ENCODE results near the gene PDE9A.

The PDE9A gene

DNA sequence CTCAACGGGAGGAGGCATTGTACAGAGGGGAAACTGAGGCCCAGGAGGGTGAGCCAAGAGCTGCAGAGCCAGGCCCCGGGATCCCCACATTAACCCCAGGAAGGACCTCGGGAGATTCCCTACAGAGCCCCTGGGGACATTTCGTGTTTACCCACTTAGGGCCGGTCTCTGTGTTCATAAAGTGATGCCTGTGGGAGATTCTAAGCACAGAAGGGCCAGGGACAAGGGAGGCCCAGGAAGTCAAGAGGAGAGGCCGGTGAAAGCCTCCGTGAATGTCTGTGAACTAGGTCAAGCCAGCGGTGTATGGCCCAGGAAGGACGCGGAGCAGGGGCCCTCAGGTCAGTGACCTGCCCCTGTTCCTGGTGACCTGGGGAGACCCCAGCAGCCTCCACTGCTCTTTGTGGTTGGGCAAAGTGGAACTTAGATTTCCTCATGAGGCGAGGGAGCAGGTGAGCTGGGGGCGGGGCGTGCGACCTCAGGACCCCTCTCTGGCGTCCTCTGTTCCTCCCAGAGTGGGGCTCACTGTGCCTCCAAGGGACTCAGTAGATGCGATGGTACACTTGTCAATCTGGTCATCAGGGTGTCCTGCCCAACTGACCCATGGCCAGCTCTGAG, 34.9 kb downstream of the PDE9A start:
- no peak for DNase-seq (ENCODE audit: low spot score)

DNA sequence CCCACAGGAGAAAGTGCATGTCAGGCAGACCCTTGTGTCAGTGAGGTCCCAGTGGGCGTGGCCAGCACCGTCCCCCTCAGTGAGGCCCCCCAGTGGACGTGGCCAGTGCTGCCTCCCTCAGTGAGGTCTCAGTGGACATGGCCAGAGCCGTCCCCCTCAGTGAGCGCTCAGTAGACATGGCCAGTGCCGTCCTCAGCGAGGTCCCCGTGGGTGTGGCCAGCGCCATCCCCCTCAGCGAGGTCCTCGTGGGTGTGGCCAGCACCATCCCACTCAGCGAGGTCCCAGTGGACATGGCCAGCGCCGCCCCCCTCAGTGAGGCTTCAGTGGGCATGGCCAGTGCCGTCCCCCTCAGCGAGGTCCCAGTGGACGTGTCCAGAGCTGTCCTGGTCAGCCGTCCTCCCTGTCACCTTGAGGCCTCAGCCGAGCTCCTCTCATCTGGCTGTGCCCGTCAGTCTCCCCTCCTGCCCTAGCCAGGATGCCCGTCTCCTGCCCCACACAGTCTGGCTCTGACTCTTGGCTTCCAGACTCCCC, 35.5 kb downstream of the PDE9A start:
- DNase-seq (ENCODE audit: low spot score) = no peak

DNA sequence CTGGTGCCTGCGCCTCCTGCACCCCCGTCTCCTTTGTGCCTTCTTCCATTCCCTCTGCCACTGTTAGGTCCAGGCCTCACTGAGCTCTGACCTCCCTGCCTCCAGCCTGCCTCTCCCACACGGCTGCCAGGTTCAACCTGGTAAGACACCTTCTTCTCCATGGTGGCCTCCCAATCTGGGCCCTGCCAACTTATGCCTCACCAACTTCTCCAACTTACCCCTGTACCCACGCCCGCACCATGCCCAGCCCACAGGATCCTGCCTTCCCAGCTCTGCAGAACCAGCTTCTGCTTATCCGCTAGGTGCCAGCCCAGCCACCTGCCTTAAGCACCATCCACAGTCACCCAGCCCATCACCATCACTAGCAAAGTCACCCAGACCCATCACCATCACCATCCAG, 37.2 kb downstream of the PDE9A start:
- no peak for DNase-seq (ENCODE audit: low spot score)

DNA sequence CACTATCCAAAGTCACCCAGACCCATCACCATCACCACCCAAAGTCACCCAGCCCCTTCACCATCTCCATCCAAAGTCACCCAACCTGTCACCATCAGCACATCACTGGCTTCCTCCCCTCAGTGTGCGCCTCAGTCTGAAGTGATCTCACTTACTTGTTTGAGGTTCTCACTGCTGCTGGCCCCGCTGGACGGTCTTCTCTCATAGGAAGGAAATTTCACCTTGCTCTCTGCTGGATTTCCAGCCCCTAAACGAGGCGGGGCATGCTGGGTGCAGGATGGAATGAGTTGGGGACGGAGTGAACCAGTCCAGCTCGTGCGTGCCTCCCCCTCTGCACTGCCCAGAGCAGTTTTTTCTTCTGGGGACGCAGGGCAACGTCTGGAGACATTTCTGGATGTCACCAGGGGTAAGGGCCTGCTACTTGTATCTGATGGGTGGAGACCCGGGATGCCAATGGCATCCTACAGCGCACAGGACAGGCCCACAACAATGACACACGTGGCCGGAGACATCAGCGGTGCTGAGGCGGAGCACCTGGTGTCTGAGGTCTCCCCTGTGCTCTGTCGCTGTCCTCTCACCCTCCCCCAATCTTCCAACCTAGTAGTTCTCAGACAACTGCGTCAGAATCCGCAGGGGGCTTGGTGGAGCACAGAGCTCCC, 38.6 kb downstream of the PDE9A start:
- no peak for DNase-seq (ENCODE audit: low spot score)

DNA sequence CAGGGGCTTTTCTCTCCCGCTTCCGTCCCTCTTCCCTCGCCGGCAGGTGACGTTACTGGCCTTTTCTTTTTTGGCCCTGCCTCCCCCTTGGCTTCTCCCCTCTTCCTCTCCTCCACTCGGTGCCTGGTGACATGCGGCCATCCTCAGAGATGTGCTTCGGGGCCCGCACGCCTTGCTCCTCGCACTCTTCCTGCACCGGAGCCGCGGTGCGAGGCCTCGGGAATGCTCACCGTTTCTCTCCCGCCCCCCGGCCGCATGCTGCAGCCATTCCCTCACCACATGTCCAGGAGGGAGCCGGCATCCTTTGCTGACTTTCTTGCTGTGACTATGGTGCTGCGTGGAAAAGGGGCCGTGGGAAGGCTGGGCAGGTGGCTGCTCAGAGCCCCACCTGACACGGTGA, 39.3 kb downstream of the PDE9A start:
- DNase-seq (ENCODE audit: low spot score) = no peak

DNA sequence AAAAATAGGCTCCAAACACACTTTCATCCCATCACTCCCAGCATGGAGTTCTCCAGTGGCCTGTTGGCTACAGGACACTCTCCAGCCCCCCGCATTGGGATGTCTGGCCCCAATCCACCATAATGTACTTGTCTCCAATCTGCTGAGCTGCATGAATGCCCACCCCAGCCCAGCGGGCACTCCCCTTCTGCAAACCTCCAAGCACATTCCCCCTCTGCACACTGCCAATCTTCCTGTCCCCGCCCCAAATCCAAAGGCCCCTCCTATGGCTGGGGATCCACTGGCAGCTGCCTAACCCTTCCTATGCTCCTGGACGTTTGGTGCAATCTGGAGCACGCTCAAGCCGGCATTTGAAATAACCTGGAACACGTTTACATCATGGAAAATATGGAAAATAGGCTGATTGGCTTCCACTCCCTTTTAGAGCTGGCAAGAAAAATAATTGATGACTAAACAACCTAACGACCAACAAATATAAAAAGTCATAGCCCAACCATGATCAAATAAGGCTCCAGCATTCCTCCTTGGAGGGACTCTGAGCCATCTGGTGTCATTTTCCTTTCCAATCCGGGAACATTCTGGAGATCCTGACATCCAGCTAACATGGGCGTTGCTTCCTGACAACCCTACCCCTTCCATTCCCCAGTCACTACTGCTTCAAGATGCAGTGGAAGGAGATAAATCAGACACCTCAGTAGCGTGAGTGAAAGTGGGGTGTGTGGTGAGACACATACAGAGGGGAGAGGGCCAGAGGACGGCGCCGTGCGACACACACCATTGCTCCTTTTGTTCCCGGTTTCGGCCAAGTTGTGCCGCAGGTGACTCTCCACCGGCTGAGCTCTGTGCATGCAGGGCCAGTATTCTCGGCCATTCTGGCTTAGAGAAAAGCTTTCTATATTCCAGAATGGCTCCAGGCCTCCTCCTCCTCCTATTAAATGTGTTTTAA, 41.6 kb downstream of the PDE9A start:
- no peak for DNase-seq (ENCODE audit: low spot score)

DNA sequence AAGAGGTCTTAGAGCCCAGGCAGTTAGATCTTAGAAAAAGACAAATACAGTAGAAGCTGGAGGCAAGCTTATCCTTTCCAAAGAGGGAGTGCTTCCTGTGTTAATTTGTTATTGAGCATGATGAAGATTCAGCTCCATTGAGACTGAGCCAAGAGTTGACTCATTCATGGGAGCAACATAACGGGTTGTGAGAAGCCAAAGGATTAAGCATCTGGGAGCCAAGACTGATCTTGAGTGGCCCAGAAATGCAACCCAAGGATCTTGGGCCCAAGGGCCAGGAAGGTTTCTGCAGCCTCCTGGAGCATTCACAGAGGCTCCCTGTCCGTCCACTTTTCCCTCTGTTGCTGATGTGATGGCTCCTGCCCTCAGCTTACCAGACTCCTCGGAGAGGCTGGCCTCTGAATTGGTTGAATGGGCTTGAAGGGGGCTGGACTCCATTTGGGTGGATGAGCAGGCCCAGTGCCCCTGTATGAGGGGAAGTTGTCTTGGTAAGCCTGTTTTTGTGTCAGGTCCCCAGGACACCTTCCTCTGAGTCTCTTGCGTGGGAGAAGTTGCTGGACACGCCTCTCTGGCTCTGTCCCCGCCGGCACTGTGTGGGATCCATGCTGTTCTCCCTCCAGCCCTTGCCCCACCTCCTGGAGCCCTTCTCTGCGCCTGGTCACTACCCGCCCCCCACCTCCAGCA, 42.4 kb downstream of the PDE9A start:
- DNase-seq (ENCODE audit: low spot score) = no peak

DNA sequence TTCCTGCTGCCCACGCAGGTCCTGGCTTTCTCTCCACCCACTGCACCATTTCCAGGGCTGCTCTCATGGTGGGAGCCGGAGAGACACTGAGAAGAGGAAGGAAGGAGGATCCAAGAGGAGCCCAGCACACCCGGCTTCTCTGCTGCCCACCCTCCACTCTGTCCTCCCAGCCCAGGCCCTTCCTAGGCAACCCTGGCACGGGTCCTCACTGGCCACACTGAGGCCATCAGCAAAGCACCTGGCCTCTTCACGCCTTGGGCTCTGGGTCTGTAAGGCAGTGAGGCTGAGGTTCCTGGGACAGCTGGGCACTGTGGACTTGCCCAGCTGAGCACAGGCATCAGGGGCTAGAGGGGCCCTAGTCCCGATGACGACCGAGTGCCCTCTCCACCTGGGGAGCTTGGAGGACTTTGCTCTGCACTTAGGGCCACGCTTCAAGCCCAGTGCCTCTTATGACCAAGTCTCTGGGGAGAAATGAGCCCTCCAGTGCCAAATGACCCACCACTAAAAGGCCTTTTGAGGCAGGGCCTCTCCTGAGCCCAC, 43.1 kb downstream of the PDE9A start:
- DNase-seq (ENCODE audit: low spot score) = no peak

DNA sequence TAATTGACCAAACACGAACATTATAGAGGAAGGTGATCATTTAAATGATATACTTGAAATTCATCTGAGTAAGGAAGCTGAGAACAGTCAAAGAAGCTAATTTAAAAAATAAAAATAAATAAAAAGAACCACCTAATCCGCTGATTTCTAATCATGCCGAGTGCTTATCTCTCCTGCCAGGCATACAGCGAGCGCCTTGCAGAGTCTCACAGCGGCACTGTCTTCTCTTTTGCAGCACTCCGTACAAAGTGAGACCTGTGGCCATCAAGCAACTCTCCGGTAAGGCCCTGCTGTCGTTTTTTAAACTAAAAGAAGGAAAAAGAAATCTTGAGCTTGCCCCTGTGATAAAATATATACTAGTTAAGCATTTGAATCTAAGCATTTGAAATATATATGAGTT, 45.3 kb downstream of the PDE9A start:
- no peak for DNase-seq (ENCODE audit: low spot score)

DNA sequence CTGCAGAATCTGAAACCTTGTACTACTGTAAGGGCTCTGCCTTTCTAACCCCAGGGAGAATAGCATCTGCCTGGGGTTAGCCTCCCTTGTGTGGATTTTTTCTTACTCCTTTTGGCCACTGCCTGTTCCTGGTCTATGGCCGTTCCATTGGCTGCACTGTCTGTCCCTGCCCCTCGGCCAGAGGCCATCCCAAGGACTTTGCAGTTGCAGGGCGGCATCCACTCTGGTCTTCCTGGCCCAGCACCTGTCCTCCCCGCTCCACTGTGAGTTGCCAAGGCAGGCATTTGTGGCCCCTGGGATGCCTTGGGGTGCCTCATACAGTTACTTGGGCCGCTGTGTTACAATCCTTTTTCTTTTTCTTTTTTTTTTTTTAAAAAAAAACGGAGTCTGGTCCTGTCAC, 45.8 kb downstream of the PDE9A start:
- no peak for DNase-seq (ENCODE audit: low spot score)

DNA sequence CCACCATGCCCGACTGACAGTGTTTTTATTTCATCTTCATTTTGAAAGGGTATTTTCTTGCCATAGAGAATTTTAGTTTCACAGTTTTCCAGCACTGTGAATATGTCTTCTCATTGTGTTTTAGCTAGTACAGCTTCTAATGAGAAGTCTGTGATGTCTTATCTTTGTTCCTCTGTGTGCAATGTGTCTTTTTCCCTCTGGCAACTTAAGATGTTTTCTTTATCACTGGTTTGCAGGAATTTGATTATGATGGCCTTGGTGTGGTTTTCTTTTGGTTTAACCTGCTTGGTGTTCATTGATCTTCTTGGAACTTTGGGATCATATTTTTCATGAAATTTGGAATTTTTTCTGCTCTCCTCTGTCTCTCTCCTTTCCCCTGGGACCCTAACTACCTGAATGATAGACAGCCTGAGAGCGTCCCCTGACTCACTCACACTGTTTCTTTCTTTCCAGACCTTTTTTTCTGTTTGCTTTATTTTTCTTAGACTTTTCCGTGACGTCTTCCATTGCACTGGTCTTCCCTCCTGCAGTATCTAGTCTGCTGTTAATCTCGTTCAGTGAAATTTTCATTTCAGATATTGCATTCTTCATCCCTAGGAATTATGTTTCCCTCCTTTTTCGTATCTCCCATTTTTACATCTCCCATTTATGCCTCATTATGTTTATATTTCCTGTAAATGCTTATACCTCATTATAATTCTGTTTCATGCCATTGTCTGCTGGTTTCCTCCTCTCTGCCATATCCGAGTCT, 48.5 kb downstream of the PDE9A start:
- no peak for DNase-seq (ENCODE audit: low spot score)

DNA sequence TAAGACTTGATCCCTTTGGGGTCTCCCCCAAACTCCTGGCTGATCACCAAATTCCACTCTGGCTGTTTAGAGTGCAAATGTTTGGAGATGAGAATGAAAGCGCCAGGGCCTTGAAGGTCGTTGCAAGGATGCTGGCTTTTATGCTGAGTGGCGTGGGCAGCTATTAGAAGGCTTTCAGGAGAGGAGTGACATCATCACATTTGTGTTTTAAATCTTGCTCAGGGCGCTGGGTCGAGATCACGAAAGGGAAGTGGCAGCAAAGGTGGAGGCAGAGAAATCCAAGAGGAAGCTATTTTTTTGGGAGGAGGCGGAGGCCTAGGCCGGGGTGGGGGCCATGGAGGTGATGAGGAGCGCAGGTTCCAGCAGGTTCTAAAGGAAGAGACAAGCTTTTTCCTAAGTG, 49.3 kb downstream of the PDE9A start:
- DNase-seq (ENCODE audit: low spot score) = no peak

DNA sequence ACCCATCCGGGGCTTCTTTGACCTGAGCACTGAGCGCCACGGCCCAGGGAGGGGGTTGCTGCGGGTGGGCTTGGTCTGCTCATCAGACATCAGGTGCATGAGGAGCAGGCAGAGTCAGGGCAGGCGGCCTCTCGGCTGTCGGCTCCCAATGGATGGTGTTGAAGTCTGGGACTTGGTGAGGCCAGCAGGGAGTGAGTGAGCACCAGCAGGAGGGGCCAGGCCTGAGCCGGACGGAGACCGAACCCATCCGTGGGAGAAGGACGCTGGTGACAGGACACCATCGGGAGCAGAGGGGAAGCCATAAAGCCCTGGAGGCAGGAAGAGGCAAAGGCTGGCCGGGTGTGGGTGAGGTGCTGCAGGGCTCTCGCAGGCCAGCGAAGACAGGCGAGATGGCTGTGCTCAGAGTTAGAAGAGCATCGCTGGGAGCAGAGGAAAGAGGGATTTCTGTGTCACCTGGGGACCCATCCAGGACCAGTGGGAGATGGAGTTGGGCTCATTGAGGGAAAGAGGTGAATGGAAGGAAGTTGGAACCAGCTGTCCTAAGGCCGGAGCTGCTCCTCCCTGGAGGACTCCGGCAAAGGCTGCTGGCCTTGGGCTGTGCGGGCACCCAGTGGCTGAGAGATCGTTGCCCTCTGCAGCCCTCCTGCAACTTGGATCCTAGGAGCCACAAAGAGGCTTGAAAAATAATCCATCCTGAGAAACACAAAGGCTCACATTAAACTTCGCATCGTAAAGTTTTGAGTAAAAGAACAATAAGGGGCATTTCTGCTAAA, 49.9 kb downstream of the PDE9A start:
- no peak for DNase-seq (ENCODE audit: low spot score)

DNA sequence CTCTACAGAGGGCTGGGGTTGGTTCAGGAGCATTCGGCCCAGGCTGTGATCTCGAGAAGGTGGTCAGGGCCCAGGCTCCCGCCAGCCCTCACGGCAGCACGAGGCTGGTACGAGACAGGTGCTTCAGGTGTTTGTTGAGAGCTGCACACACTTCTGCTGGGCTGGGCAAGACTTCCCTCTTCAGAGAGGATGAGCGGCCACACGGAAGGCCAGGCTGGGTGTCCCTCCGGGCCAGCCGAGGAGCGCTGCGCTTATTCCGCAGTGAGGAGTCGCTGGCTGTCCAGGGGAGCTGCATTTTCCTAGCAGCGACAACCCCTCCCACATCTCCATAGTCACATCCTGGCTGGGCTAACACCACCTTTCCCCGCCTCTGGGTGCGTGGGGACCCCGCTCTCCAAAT, 50.5 kb downstream of the PDE9A start:
- DNase-seq (ENCODE audit: low spot score) = no peak

DNA sequence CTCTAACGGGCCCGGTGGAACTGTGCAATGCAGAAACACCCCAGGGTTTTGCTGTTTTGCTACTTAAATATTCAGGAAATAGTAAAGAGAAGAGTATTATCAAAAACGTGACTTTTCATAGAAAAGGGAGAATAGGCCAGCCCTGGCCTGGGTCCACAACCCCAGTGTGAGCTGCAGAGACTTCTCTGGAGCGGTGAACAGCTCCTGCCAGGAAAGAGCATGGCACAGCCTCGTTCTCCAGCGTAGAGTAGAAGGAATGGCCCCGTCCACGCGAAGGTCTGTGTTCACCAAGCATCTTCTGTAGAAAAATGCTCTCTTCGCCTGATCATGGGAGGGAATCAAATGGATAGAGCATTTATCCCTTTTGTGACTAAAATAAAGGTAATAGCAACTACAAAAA, 51.4 kb downstream of the PDE9A start:
- DNase-seq (ENCODE audit: low spot score) = no peak

DNA sequence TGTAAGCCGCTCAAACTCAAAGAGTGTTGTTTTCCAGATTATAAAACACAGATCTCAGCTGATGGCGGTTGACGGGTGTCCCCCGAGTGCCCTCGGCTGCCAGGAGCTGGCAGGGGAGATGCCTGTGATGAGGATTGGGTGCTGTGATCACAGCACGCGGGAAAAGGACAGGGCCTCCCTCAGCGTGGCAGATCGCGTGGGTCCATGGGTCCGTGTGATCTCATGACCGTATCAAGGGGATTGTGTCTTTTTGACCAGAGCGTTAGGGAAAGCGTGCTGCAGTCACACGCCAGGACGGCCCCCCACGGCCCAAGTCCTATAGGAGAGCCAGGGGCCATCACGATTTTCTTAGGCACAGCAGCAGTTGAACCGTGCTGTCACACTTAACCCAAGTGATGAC, 51.9 kb downstream of the PDE9A start:
- no peak for DNase-seq (ENCODE audit: low spot score)

DNA sequence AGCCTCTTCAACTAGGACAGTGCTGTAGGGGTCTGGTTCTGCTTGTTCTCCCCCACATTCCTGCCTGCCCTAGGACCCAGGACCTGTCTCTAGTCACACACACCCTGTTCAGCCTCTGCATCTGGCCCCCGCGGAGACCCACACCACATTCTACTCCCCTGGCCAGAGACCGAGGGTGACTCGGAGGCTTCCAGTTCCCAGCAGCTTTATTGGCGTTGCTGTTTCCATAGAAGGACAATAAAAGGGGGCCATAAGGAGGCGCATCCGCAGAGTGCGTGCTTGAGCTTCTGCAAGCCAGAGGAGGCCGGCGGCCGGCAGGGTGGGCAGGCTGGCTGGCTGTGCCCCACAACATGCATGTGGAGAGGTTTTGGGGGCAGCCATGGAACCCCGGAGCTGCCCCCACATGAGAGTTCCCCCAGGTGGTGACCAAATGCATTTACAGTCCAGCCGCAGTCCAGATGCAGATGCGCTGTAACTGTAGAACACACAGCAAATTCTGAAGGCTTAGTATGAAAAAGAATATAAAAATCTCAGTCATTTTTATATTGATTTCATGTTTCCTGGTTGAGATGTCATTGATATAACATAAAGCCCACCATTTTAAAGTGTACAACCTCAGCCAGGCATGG, 52.4 kb downstream of the PDE9A start:
- DNase-seq (ENCODE audit: low spot score) = no peak

DNA sequence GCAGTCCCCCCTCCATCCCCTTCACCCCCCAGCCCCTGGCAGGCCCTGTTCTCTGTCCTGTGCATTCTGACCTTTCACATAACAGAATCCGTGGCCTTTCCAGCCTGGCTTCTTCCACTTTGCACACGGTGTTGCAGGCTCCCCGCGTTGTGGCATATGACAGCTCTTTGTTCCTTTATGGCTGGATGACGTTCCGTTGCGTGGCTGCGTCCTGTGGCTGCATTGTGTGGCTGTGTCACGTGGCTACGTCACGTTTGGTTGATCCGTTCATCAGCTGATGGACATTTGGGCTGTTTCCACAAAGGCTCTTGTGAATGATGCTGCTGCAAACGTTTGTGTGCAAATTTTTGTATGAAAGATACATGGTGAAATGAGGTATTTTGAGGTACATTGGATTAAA, 53.3 kb downstream of the PDE9A start:
- no peak for DNase-seq (ENCODE audit: low spot score)

DNA sequence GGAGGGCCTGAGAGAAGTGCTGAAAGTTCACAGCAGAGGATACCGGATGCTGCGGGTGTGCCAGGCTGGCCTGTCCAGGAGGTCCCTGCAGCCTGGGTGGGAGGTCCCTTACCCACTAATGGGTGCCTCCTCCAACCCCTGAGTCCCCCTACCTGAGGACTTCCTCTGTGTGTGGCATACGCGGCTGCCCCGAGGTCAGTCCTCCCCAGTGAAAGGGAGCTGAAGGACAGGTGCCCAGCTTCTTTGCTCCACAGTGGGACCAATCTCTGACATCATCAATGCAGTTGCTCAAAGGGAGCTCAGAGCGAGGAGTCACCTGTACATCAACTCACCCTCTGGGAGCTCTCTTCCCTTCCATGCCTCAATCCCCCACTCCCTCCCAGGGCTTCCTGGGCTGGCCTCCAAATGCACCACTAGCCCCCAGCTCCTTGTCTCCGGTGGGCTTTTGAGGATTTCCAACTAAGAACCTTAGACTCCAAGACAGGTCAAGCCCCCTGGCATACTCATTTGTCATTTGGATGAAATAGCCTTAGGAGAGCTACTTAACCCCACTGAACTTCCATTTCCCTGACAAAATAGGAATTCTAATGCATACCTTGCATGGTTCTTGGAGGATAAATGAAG, 53.9 kb downstream of the PDE9A start:
- DNase-seq (ENCODE audit: low spot score) = no peak

DNA sequence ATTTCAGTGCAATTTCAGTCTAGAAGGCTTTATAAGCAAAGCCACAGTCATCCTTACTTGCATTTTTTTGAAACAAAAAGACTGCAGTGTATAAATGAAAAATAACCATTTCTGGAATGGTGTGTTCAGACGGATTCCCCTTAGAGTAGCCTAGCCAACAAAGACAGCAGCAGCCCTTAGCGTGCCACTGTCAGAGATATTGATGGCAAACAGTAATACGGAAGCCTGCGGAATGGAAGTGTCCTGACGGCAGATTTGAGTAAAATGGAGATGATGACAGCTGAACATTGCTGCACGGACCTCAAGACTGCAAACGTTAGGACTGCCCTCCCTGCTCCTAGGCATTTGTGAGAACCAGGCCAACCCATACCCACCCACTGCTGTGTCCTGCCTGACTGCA, 54.7 kb downstream of the PDE9A start:
- DNase-seq (ENCODE audit: low spot score) = no peak

Data from CD4-positive, alpha-beta T cell treated with Interleukin-15 for 4 hours (primary cell).